Stimulated activated CD4-positive, alpha-beta T cell treated with anti-CD3 and anti-CD28 coated beads, Interleukin-4, amount 100 ng/mL, for 24 hours (primary cell): Measurements from ENCODE around the gene RASGRF1.
"Not testable (repeated sequence)": the region's sequence is repeated elsewhere in the genome, so short reads cannot be mapped to it uniquely, and the experiment has no call there.

Experiments
- DNase-seq: peaks from one replicate; pipeline ENCODE4 v3.0.0-alpha.2; 2020

The RASGRF1 gene

GRCh38 chr15:79090487-79091203 lies at the start of gene RASGRF1:
RASGRF1 (minus strand) TSS chr15:79090780; CDS start chr15:79090498, 282 bp downstream.
- no peak for DNase-seq

GRCh38 chr15:79136434-79137046 lies 46.0 kb upstream of the RASGRF1 start:
- no peak for DNase-seq

GRCh38 chr15:79133309-79133708 lies 42.7 kb upstream of the RASGRF1 start:
- DNase-seq: no peak

- no peak for DNase-seq
Measured at GRCh38 chr15:79132770-79133169, 42.2 kb upstream of the RASGRF1 start.

- DNase-seq: no peak
Measured at GRCh38 chr15:79132361-79132760, 41.8 kb upstream of the RASGRF1 start.

DNA sequence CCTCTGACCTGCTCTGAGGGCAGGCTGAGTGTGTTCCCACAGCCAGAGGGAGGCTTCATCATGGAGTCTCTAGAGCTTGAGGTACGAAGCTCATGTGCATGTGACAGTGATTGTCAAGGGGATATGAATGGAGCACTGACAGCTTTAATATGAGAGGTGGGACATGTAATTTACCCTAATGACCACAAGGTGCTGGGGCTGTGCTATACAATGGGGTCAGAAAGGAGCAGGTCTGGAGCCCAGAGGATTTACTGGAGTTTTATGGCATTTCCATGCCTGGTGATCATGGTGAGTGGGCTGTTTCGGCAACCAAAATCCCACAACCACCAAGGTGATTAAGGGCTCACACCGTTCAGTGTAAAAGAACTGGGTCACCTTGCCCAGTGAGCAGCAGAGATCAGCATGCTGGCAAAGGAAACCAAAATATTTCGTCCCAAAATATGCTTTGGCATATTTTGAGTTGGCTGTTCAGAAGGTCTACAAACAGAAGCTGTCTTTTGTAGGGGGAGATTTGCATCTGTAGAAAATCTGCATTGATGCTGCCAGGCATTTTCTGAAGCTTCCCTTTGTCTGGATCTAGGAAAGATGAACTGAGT lies 40.1 kb upstream of the RASGRF1 start:
- no peak for DNase-seq

DNA sequence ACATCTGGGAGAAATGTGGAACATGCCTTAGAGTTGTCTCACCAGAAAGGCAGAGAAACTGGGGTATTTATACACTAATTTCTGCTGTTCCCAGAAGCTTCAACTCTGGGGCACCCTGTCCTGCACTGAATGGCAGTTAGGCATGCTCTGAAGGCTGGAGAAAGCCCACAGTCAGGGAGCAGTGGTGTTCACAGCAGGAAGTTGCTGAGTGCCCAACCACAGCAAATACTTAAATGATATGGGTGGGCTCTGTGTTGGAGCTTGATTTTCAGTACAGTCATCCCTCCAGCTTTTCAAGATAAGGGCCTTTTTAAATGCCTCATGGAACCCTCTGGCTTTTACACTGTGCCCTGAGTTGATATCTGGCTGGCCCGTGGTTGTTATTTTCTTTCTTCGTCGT lies 38.7 kb upstream of the RASGRF1 start:
- DNase-seq: no peak

DNA sequence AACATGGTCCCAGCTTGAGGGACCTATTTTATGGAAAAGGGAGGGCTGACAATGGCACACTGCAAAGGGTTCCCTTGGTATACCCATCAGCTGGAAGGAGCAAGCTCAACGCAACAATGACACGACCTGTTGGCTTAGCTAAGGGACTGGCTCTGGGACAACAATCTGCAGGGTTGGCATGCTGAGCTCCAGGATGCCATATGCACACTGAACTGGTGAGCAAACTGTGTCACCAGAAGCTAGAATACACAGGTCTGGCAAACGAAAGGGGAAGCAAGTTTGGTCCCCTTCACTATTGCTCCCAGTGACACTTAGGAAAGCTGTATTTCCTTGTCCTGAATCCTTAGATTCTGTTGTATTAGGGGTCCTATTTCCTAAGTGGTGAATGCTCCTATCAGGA lies 38.0 kb upstream of the RASGRF1 start:
- no peak for DNase-seq

GRCh38 chr15:79124388-79124787 lies 33.8 kb upstream of the RASGRF1 start:
- DNase-seq: no peak

DNA sequence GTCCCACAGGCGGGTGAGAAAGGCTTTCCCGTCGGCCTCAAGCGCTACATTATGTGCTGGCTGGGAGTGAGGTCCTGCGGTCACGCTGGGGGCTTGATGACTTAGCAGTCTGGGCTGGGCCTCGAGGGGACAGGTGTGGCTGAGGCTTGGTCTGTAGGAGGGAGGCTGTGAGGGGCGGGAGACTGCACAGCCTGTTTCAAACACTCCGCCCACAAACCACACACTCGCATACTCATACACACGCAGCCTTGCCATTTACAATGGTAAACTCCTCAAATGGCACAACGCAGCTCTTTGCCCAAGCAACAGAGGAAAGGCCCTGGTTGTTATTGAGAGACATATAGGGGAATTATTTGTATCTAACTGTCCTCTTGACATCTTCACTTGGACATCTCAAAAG lies 32.4 kb upstream of the RASGRF1 start:
- no peak for DNase-seq

DNA sequence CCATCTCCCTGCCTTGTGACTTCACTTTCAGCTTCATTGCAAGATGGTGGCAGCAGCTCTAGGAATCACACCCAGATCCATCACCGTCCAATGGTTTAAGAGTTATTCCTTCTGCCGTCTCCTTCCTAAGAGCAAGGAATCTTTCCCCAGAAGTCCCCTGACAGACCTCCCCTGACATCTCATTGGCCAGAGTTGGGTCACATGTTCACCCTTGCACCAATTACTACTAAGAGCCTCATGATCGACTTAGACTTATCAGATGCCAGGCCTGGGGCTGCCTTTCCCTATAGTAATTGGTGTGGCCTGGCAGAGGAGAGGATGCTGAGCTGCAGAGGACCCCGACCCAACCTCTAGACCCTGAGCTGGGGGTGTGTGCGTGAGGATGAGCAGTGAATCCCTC lies 31.8 kb upstream of the RASGRF1 start:
- no peak for DNase-seq

- no peak for DNase-seq
Measured at GRCh38 chr15:79121571-79121970, 31.0 kb upstream of the RASGRF1 start.

DNA sequence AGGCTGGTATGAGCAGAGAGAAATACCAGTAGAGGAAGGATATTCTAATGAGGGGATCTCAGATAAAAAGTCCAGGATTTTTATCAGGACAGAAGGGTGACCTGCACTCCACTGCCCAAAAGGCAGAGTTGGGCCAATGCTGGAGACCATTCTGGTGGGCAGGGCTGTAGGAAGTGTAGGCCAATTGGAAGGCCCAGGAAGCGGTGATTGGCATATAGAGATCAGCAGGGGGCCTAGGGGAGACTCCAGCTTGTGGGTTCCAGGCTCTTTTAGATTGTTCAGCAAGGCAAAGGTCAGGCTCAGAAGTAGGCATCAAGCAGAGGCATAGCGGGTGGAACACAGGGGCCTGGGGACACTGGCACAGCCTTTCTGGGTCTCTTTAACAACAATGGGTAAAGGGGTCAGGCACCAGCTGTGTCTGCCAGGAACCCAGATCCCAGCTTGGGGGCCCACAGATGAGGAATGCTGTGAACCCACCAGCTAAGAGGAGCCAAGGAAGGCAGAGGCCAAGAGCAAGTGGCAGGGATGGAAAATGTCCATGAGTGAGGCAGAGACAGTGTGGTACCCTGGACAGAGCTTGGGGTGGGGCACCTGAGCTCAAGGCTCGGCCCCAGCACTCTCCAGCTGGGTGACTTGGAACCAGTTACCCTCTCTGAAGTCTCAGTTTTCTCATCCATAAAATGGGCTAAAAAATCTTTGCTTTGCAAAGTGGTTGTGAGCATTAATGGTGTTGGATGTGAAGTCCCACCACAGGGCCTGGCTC lies 27.0 kb upstream of the RASGRF1 start:
- DNase-seq: no peak

- no peak for DNase-seq
Measured at GRCh38 chr15:79116771-79117170, 26.2 kb upstream of the RASGRF1 start.

DNA sequence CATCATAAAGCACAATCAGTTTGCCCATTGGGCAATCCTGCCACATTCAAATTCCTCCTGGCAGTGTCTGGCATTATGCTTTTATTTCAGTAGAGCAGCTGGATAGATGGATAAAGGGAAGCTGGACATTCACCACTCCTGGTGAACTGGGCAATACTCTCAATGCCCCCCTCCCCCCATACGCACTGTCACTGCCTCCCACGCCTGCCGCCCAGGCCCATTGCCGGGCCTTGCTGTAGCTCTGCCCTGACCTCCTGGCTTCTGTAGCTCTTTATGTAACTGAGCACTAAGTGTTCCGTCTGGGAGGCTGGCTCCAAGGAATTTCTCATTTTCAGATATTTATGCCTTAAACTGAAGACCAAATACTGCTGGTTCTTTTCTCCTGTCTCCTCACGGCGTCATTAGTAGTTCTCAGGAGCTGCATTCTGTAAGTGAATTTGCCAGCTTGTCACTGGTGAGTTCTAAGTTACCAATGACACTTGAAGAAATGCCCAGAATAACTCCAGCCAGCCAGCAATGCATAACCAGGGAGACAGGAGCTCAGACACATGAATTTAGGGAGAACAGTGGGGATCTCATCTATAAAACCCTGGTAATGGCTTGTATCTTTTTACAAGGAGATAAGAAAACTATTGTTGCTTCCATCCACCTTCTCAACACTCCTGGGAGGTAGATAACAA lies 25.5 kb upstream of the RASGRF1 start:
- no peak for DNase-seq

GRCh38 chr15:79113831-79114230 lies 23.3 kb upstream of the RASGRF1 start:
- DNase-seq: no peak

GRCh38 chr15:79111404-79111803 lies 20.8 kb upstream of the RASGRF1 start:
- not testable (repeated sequence) for DNase-seq

- DNase-seq: no peak
Measured at GRCh38 chr15:79105141-79105540, 14.6 kb upstream of the RASGRF1 start.

DNA sequence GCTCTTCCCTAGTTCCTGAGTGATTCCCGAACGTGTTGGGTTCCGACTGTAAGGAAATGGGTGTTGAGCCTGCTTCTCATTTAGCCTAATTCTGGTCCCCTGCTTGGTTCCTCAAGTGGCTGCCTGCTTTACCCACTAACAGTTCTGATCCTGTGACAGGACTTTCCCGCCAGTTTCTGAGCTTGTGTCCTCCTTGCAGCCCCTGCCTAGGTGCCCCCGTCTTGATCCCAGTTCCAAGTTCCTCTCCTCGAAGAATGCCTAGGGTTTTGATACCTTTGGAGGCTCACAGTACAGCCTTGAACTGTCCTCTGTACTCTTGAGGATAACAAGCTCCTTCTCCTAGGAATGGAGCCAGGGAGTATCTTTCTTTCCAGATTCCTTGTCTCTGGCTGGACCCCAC lies 12.0 kb upstream of the RASGRF1 start:
- DNase-seq: no peak

DNA sequence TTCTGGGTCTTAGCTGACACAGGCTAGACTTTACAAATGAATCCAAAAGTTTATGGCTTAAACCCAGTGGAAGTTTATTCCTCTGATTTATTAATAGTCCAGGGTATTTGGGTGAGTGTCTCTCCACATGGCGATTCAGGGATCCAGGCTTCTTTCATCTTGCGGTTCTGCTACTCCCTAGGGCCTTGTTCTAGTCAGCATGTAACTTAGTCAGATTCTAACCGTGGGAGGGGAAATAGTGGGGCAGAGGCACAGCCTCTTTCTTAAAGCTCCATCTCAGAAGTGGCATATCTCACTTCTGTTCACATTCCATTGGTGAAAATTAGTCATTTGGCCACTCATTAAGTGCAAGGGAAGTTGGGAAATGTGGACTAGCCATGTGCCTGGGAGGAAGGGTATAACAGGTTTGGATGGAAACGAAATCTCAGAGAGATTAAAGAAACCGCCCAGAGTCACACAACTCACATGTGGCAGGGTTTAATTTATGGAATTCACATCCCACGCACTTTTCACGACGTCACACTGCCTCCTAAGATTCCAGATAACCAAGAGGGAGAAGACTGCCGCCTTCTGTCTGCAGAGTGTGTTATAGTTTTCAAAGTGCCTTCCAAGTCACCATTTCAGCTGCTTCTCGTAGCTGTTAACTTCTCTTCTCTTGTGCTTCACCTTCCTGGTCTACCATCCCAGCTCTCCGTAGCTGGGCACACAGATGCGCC lies 11.4 kb upstream of the RASGRF1 start:
- DNase-seq: no peak

DNA sequence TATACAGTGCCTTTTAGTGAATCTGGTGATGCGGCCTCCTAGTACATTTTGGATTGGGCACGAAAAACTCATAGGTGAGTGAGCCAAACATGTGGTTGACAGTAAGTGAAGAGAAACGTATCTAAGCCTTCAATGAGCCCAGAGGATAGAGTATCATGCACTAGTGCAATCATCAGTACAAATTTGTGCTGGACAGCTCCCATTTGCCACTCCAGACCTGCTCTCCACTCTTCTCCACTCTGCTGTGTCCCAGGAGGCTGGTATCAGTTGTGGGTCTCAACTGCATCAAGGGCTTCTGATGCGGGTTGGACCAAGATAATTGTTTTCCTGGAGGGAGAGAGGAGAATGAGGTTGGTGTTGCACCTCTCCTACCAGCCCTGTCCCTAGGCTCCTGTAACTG lies 9.1 kb upstream of the RASGRF1 start:
- no peak for DNase-seq

DNA sequence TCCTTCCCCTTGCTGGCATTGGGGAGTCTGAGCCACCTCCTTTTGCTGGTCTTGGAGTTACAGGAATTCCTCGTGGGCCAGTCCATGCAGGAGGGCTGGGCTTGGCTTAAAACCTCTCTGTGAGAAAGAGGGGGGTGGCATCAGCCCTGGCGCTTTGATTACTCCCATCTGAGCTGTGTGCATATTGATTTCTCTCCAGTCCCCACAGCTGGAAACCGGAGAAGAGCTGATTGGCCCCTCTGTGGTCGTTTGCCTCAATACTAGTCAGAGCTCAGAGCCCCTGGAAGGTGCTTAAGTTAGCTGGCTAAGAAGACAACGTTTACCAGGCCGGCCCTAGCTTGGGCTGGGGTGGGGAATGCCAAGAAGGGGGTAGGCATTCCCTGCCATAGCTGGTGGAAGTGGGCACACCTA lies 4.0 kb upstream of the RASGRF1 start:
- DNase-seq: no peak
